Liver (tissue), 9 donors: ENCODE results near the gene GRM6. TPM values are rescaled to one million over a fixed set of nuclear protein-coding genes. Genes with fewer than 3 reads are reported as not detected.

Source experiments
- DNase-seq: peaks from one replicate; pipeline ENCODE4 v3.0.0-alpha.2; 2017; ENCODE audit warnings: low spot score
- H3K27ac ChIP-seq, 2 donors: one replicate each; pipeline ENCODE4 v1.7.0; 2013; ENCODE audit warnings: inconsistent platforms in 2 of 2, low read length in 2 of 2, control low read depth in 1 of 2, low read depth in 1 of 2, mild to moderate bottlenecking in 1 of 2
- H3K27me3 ChIP-seq, 4 donors: one replicate each; pipeline versions ENCODE4 v1.6.1 to v1.7.0; 2013; ENCODE audit warnings: low read length in 3 of 4, inconsistent platforms in 1 of 4, mild to moderate bottlenecking in 1 of 4, moderate library complexity in 1 of 4; ENCODE audit not compliant: control insufficient read depth in 4 of 4, insufficient read depth in 4 of 4
- H3K36me3 ChIP-seq, 4 donors: one replicate each; pipeline versions ENCODE4 v1.6.1 to v1.7.0; 2013; ENCODE audit warnings: low read length in 3 of 4, mild to moderate bottlenecking in 3 of 4, low read depth in 1 of 4, moderate library complexity in 1 of 4; ENCODE audit not compliant: control insufficient read depth in 4 of 4, insufficient read depth in 3 of 4
- H3K4me1 ChIP-seq, 4 donors: one replicate each; pipeline versions ENCODE4 v1.6.1 to v1.7.0; 2013; ENCODE audit warnings: low read length in 3 of 4, mild to moderate bottlenecking in 3 of 4, moderate library complexity in 1 of 4; ENCODE audit not compliant: control insufficient read depth in 4 of 4, insufficient read depth in 4 of 4
- H3K4me3 ChIP-seq, 3 donors: one replicate each; pipeline versions ENCODE4 v1.6.1 to v1.7.0; 2013; ENCODE audit warnings: low read length in 3 of 3, control low read depth in 1 of 3, low read depth in 1 of 3, mild to moderate bottlenecking in 1 of 3
- H3K9ac ChIP-seq, 2 donors: one replicate each; pipeline ENCODE4 v1.7.0; 2013; ENCODE audit warnings: low read length in 2 of 2, mild to moderate bottlenecking in 2 of 2, moderate library complexity in 2 of 2, control low read depth in 1 of 2, low read depth in 1 of 2
- H3K9me3 ChIP-seq, 4 donors: one replicate each; pipeline versions ENCODE4 v1.6.1 to v1.7.0; 2013; ENCODE audit warnings: low read length in 3 of 4; ENCODE audit not compliant: control insufficient read depth in 4 of 4
- ATF3 ChIP-seq: IDR thresholded peaks from 2 replicates; pipeline ENCODE4 v1.6.1; 2016; ENCODE audit warnings: antibody characterized with exemption
- CTCF ChIP-seq: fragments of 150-350 bp; IDR thresholded peaks from 2 replicates; pipeline ENCODE4 v1.5.1; 2017; ENCODE audit warnings: improper control_type of control experiment, low read depth, low read length; ENCODE audit not compliant: missing input control
- EGR1 ChIP-seq, 2 donors: IDR thresholded peaks; 2 replicates each; pipeline ENCODE4 v1.6.1; 2016 to 2018; ENCODE audit warnings: antibody characterized with exemption in 2 of 2, low read depth in 2 of 2
- FOXA1 ChIP-seq: IDR thresholded peaks from 2 replicates; pipeline ENCODE4 v1.6.1; 2016; ENCODE audit warnings: antibody characterized with exemption
- FOXA2 ChIP-seq: IDR thresholded peaks from 2 replicates; pipeline ENCODE4 v1.6.1; 2016; ENCODE audit warnings: antibody characterized with exemption
- HNF4A ChIP-seq, 2 donors: conservative IDR thresholded peaks; 2 replicates each; pipeline ENCODE4 v1.6.1; 2016; ENCODE audit warnings: antibody characterized with exemption in 2 of 2, mild to moderate bottlenecking in 2 of 2
- HNF4G ChIP-seq: IDR thresholded peaks from 2 replicates; pipeline ENCODE4 v1.6.1; 2016; ENCODE audit warnings: antibody characterized with exemption
- JUND ChIP-seq, 2 donors: IDR thresholded peaks; 2 replicates each; pipeline ENCODE4 v1.6.1; 2016; ENCODE audit warnings: antibody characterized with exemption in 2 of 2
- NR2F2 ChIP-seq: IDR thresholded peaks from 2 replicates; pipeline ENCODE4 v1.6.1; 2016; ENCODE audit warnings: antibody characterized with exemption
- RAD21 ChIP-seq, 2 donors: IDR thresholded peaks; 2 replicates each; pipeline ENCODE4 v1.6.1; 2016; ENCODE audit warnings: antibody characterized with exemption in 2 of 2, mild to moderate bottlenecking in 2 of 2
- REST ChIP-seq: IDR thresholded peaks from 2 replicates; pipeline ENCODE4 v1.6.1; 2016; ENCODE audit warnings: antibody characterized with exemption, mild to moderate bottlenecking
- SP1 ChIP-seq: IDR thresholded peaks from 2 replicates; pipeline ENCODE4 v1.6.1; 2018; ENCODE audit warnings: antibody characterized with exemption, mild to moderate bottlenecking
- TAF1 ChIP-seq: conservative IDR thresholded peaks from 2 replicates; pipeline ENCODE4 v1.6.1; 2016; ENCODE audit warnings: antibody characterized with exemption, mild to moderate bottlenecking
- YY1 ChIP-seq: IDR thresholded peaks from 2 replicates; pipeline ENCODE4 v1.6.1; 2016; ENCODE audit warnings: antibody characterized with exemption, mild to moderate bottlenecking
- WGBS: extraction: QIAGEN DNeasy Blood & Tissue Kit; methylation state at CpG from one replicate; pipeline ENCODE4 v1.1.7; 2013; 5-methylcytosine and 5-hydroxymethylcytosine counted together
- polyA plus RNA-seq, 2 donors: library from polyadenylated mRNA; stranded (reverse) in 1 of 2; unstranded in 1 of 2; fragments of 200-250 nt in 1 of 2; fragments of >200 nt in 1 of 2; fragmentation: Nextera tagmentation in 1 of 2; extraction: Ambion mirVana in 1 of 2; gene quantifications; one replicate each; pipeline versions ENCODE4 v1.2.1 to v1.2.3, GENCODE V29; 2013 to 2015
- total RNA-seq, 2 donors: library from RNA; depleted of rRNA; stranded (reverse); fragments of >200 nt; gene quantifications; one replicate each; pipeline ENCODE4 v1.2.3, GENCODE V29; 2014
- TF ChIP-seq, protein P1 (sequence below): IDR thresholded peaks from 2 replicates; pipeline ENCODE4 v1.6.1; 2016; ENCODE audit warnings: antibody characterized with exemption
- donor health status: healthy.
- donor health status: healthy.
- donor health status: healthy.
- donor health status: healthy.
- donor health status: healthy.

Gene GRM6
- total and polyA plus RNA-seq, 4 donors: 0.23 TPM; not detected in 3

DNA sequence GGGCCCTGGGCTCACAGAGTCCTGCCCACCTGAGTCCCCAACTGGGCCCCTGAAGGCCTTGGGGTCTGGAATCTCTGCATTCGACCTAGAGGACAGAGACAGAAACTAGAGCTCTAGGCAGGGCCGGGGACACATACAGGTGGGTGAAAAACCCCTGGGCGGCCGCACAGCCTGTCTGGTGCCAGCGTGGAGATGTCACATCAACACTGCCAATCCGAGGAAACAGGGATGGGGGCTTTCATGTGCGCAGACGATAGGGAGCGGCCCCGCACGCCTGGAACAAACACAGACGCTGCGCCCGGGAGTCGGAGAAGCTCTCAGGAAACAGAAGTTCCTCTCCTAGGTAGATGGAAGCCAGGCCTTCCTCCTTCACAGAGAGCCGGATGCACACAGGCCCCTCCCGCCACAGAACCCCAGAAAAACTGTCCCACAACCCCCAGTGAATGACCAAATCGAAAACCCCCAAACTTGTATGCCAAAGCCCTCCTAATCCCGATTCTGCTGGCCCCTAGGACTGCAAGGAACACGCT is 1.8 kb downstream of the GRM6 start (continued):
- TF ChIP-seq CTCF (no peak), JUND (IDR thresholded peaks at IDR 0.05) (no peak), NR2F2 (no peak), HNF4G (no peak), FOXA2 (no peak), YY1 (no peak), HNF4A (conservative IDR thresholded peaks at IDR 0.05) (no peak), TAF1 (no peak)

- Histone ChIP-seq H3K9me3 (peaks cover 10 to 38% (median 18%) of the 10 kb centered on the region in 4 donors), H3K4me3 (no peak overlapping the region), H3K27me3 (peaks cover 0 to 9% (median 3%) of the 10 kb centered on the region in 4 donors), H3K27ac (no peak overlapping the region), H3K9ac (no peak overlapping the region), H3K36me3 (no peaks in the 10 kb centered on the region), H3K4me1 (peaks cover 0 to 5% (median 0%) of the 10 kb centered on the region in 4 donors)
- DNase-seq: no peak
- TF ChIP-seq FOXA2: no peak
- TF ChIP-seq EGR1 (IDR thresholded peaks at IDR 0.05; ENCODE audit: low read depth in 2 of 2): no peak
- no peak for TF ChIP-seq SP1
- no peak for TF ChIP-seq REST
- TF ChIP-seq CTCF: no peak
- no peak for TF ChIP-seq NR2F2
- TF ChIP-seq HNF4G: no peak
- TF ChIP-seq, protein P1, sequence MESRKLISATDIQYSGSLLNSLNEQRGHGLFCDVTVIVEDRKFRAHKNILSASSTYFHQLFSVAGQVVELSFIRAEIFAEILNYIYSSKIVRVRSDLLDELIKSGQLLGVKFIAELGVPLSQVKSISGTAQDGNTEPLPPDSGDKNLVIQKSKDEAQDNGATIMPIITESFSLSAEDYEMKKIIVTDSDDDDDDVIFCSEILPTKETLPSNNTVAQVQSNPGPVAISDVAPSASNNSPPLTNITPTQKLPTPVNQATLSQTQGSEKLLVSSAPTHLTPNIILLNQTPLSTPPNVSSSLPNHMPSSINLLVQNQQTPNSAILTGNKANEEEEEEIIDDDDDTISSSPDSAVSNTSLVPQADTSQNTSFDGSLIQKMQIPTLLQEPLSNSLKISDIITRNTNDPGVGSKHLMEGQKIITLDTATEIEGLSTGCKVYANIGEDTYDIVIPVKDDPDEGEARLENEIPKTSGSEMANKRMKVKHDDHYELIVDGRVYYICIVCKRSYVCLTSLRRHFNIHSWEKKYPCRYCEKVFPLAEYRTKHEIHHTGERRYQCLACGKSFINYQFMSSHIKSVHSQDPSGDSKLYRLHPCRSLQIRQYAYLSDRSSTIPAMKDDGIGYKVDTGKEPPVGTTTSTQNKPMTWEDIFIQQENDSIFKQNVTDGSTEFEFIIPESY: no peak
- TF ChIP-seq RAD21 (IDR thresholded peaks at IDR 0.05): no peak
- TF ChIP-seq ATF3: no peak
- TF ChIP-seq JUND (IDR thresholded peaks at IDR 0.05): no peak
- TF ChIP-seq FOXA1: no peak
- TF ChIP-seq HNF4A (conservative IDR thresholded peaks at IDR 0.05): no peak
- WGBS: 59% methylated on average over 9 of the region's 9 CpGs
These were observed 2.7 kb downstream of the GRM6 start for GRCh38 chr5:178992291-178992895.
